CD14-positive monocyte (primary cell): ENCODE measurements around the gene ITGAV. TPM values are rescaled to one million over a fixed set of nuclear protein-coding genes. Genes with fewer than 3 reads are reported as not detected.
A peak's percentile ranks its signal among the peaks of the same experiment; 100 is the strongest.

Source experiments
- DNase-seq, 3 donors: peaks; one replicate each; pipeline ENCODE4 v3.0.0-alpha.2; 2011 to 2022
- H2AFZ ChIP-seq: 2 replicates; pipeline ENCODE4 v1.6.0; 2012; ENCODE audit warnings: mild to moderate bottlenecking, low read depth, low read length, inconsistent platforms; ENCODE audit not compliant: insufficient read depth, poor library complexity, severe bottlenecking
- H3K27ac ChIP-seq, 2 donors: 1 replicate in 1 of 2; 2 replicates in 1 of 2; pipeline ENCODE4 v1.5.1; 2012 to 2013; ENCODE audit warnings: low read length in 2 of 2, control low read depth in 1 of 2, inconsistent platforms in 1 of 2, low read depth in 1 of 2, mild to moderate bottlenecking in 1 of 2
- H3K27me3 ChIP-seq, 2 donors: one replicate each; pipeline versions ENCODE4 v1.6.0 to v1.6.1; 2011 to 2013; ENCODE audit warnings: low read length in 2 of 2; ENCODE audit not compliant: control insufficient read depth in 2 of 2, insufficient read depth in 2 of 2
- H3K36me3 ChIP-seq, 2 donors: replicated peaks in 1 of 2; 1 replicate in 1 of 2; 2 replicates in 1 of 2; pipeline versions ENCODE4 v1.5.1 to v1.6.1; 2012 to 2013; ENCODE audit warnings: low read length in 2 of 2, control low read depth in 1 of 2, inconsistent platforms in 1 of 2, mild to moderate bottlenecking in 1 of 2; ENCODE audit not compliant: insufficient read depth in 2 of 2, control insufficient read depth in 1 of 2
- H3K4me1 ChIP-seq, 2 donors: 1 replicate in 1 of 2; 2 replicates in 1 of 2; pipeline versions ENCODE4 v1.5.1 to v1.6.1; 2012 to 2013; ENCODE audit warnings: low read length in 2 of 2, control low read depth in 1 of 2, inconsistent platforms in 1 of 2, mild to moderate bottlenecking in 1 of 2, moderate library complexity in 1 of 2; ENCODE audit not compliant: insufficient read depth in 2 of 2, control insufficient read depth in 1 of 2
- H3K4me2 ChIP-seq: replicated peaks from 2 replicates; pipeline ENCODE3; 2012; ENCODE audit warnings: low read length, moderate library complexity, mild to moderate bottlenecking; ENCODE audit not compliant: poor library complexity, severe bottlenecking; ENCODE audit errors: extremely low read depth
- H3K4me3 ChIP-seq, 3 experiments: fragments of 200-600 bp in 1 of 3; sonication (generic) in 1 of 3; replicated peaks in 1 of 3; 1 replicate in 2 of 3; 2 replicates in 1 of 3; pipeline ENCODE4 v1.5.1; 2011 to 2013; ENCODE audit warnings: low read length in 3 of 3, mild to moderate bottlenecking in 3 of 3, control low read depth in 2 of 3, low read depth in 2 of 3, inconsistent platforms in 1 of 3, moderate library complexity in 1 of 3
- H3K79me2 ChIP-seq: 2 replicates; pipeline ENCODE4 v1.6.0; 2012; ENCODE audit warnings: mild to moderate bottlenecking, control low read depth, inconsistent platforms, low read length, moderate library complexity; ENCODE audit not compliant: insufficient read depth
- H3K9ac ChIP-seq: 2 replicates; pipeline ENCODE4 v1.6.0; 2017; ENCODE audit warnings: low read length, mild to moderate bottlenecking; ENCODE audit not compliant: insufficient read depth, poor library complexity, severe bottlenecking
- H3K9me3 ChIP-seq, 2 donors: replicated peaks in 1 of 2; 1 replicate in 1 of 2; 2 replicates in 1 of 2; pipeline versions ENCODE4 v1.5.1 to v1.6.1; 2012 to 2013; ENCODE audit warnings: low read length in 2 of 2, control low read depth in 1 of 2; ENCODE audit not compliant: control insufficient read depth in 1 of 2, insufficient read depth in 1 of 2
- H4K20me1 ChIP-seq: 2 replicates; pipeline ENCODE4 v1.6.0; 2012; ENCODE audit warnings: mild to moderate bottlenecking, low read length, control low read depth, moderate library complexity; ENCODE audit not compliant: insufficient read depth
- H3K27ac Mint-ChIP-seq, 7 donors: one replicate each; pipeline ENCODE4 v1.8.0; 2020; ENCODE audit warnings: mild to moderate bottlenecking in 7 of 7, mixed read lengths in 7 of 7, moderate library complexity in 6 of 7, inconsistent platforms in 2 of 7
- H3K27me3 Mint-ChIP-seq, 3 donors: one replicate each; pipeline ENCODE4 v1.8.0; 2021 to 2022; ENCODE audit warnings: low read depth in 3 of 3, mild to moderate bottlenecking in 3 of 3, mixed read lengths in 3 of 3, moderate library complexity in 3 of 3, inconsistent platforms in 1 of 3
- H3K36me3 Mint-ChIP-seq, 2 donors: one replicate each; pipeline ENCODE4 v1.8.0; 2020; ENCODE audit warnings: mixed read lengths in 2 of 2, inconsistent platforms in 1 of 2, mild to moderate bottlenecking in 1 of 2
- H3K4me1 Mint-ChIP-seq: one replicate; pipeline ENCODE4 v1.8.0; 2020; ENCODE audit warnings: mild to moderate bottlenecking, mixed read lengths
- H3K4me3 Mint-ChIP-seq, 2 donors: one replicate each; pipeline ENCODE4 v1.8.0; 2020; ENCODE audit warnings: mild to moderate bottlenecking in 2 of 2, mixed read lengths in 2 of 2, moderate library complexity in 1 of 2
- H3K9me3 Mint-ChIP-seq, 7 donors: one replicate each; pipeline ENCODE4 v1.8.0; 2020 to 2022; ENCODE audit warnings: mixed read lengths in 7 of 7, mild to moderate bottlenecking in 6 of 7, moderate library complexity in 6 of 7, inconsistent platforms in 2 of 7
- WGBS: methylation state at CpG from one replicate; pipeline ENCODE4 v1.1.5; 2013; ENCODE audit warnings: missing lambda C conversion rate; ENCODE audit not compliant: insufficient coverage; 5-methylcytosine and 5-hydroxymethylcytosine counted together
- intact Hi-C, 2 donors: fragments of 100-400 bp; cut with micrococcal nuclease; formaldehyde crosslinking; loops; one replicate each; pipeline versions ENCODE4 v1.15.0 to v1.15.1; 2023
- polyA minus RNA-seq: library from RNA; depleted of rRNA, polyadenylated mRNA; stranded (reverse); fragments of >200 nt; gene quantifications from 2 replicates; pipeline ENCODE4 v1.2.3, GENCODE V29; 2012
- polyA plus RNA-seq, 3 donors: library from polyadenylated mRNA; depleted of rRNA in 1 of 3; unstranded in 2 of 3; stranded (reverse) in 1 of 3; fragments of 300-500 nt in 2 of 3; fragments of >200 nt in 1 of 3; fragmentation: Illumina TruSeq in 2 of 3; gene quantifications; 1 replicate in 2 of 3; 2 replicates in 1 of 3; pipeline ENCODE4 v1.2.3, GENCODE V29; 2012 to 2021
- total RNA-seq, 12 experiments: library from RNA in 1 of 12; stranded (reverse) in 1 of 12; fragments of 120-200 nt in 1 of 12; gene quantifications; one replicate each; pipeline ENCODE4 v1.2.4 and lab custom pipeline; 2013 to 2026; ENCODE audit warnings: mixed read lengths in 6 of 12, inconsistent platforms in 1 of 12
- TF ChIP-seq, protein P1 (sequence below): fragments of 200-600 bp; IDR thresholded peaks from one replicate; pipeline ENCODE4 v1.8.0; 2022; ENCODE audit warnings: antibody characterized with exemption, mild to moderate bottlenecking

The ITGAV gene
- total RNA-seq (2013): 18.4 TPM
- polyA plus RNA-seq (1 to 10 TPM; 4.9 to 8.2 (median 6.0) TPM), polyA minus RNA-seq (5.4 and 8.3 TPM in 2 replicates), total RNA-seq (lab: John Stamatoyannopoulos, UW) (142 to 1,107 (median 287) reads per million in 11 experiments)

- DNase-seq: peak; percentile 86 to 90 (median 89)
- Histone ChIP-seq H3K36me3 (no peaks in the 10 kb centered on the region), H3K79me2 (peaks cover 25% of the 10 kb centered on the region), H3K27me3 (no peaks in the 10 kb centered on the region), H3K4me2 (peak within 1 kb of the TSS; percentile 87), H3K9ac (peak within 1 kb of the TSS; percentile 81), H3K4me1 (peaks cover 18 to 27% of the 10 kb centered on the region in 2 donors), H4K20me1 (no peaks in the 10 kb centered on the region), H3K9me3 (no peaks in the 10 kb centered on the region), H3K27ac (peak within 1 kb of the TSS; percentile 80 to 90), H3K4me3 (peak within 1 kb of the TSS; percentile 82 to 97 (median 92)), H2AFZ (peak within 1 kb of the TSS; percentile 90)
- Mint-ChIP-seq H3K27me3 (peaks cover 2 to 7% (median 6%) of the 10 kb centered on the region in 3 donors), H3K4me1 (peaks cover 24% of the 10 kb centered on the region), H3K27ac (peak within 1 kb of the TSS; percentile 78 to 91 (median 84)), H3K36me3 (peaks cover 0 to 8% of the 10 kb centered on the region in 2 donors), H3K9me3 (peaks cover 0 to 3% (median 0%) of the 10 kb centered on the region in 7 donors), H3K4me3 (peak within 1 kb of the TSS; percentile 90 to 94)
- TF ChIP-seq, protein P1, sequence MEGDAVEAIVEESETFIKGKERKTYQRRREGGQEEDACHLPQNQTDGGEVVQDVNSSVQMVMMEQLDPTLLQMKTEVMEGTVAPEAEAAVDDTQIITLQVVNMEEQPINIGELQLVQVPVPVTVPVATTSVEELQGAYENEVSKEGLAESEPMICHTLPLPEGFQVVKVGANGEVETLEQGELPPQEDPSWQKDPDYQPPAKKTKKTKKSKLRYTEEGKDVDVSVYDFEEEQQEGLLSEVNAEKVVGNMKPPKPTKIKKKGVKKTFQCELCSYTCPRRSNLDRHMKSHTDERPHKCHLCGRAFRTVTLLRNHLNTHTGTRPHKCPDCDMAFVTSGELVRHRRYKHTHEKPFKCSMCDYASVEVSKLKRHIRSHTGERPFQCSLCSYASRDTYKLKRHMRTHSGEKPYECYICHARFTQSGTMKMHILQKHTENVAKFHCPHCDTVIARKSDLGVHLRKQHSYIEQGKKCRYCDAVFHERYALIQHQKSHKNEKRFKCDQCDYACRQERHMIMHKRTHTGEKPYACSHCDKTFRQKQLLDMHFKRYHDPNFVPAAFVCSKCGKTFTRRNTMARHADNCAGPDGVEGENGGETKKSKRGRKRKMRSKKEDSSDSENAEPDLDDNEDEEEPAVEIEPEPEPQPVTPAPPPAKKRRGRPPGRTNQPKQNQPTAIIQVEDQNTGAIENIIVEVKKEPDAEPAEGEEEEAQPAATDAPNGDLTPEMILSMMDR: no peak
- under 1% methylated on average over 71 of the region's 71 CpGs for WGBS
- intact Hi-C loops: loop anchor here (10.0 kb wide), 2 partner anchors 85 to 105 kb away; partner anchors contain the start of gene ZC3H15 (in 1 of the 2)
These were observed at the start of gene ITGAV for GRCh38 chr2:186589612-186590349. TSS of gene ITGAV (plus strand) at chr2:186590056. CDS start at chr2:186590339, 283 bp downstream.

- Histone ChIP-seq H3K27ac (no peak overlapping the region), H3K9me3 (no peaks in the 10 kb centered on the region), H3K4me1 (no peaks in the 10 kb centered on the region), H3K79me2 (no peaks in the 10 kb centered on the region), H3K9ac (no peak overlapping the region), H3K4me3 (no peak overlapping the region), H4K20me1 (no peaks in the 10 kb centered on the region), H3K27me3 (no peaks in the 10 kb centered on the region), H2AFZ (no peak overlapping the region), H3K36me3 (no peaks in the 10 kb centered on the region), H3K4me2 (no peak overlapping the region)
- H3K9me3 Mint-ChIP-seq: peaks cover 0 to 4% (median 3%) of the 10 kb centered on the region in 7 donors
- WGBS: 100% methylated on average over 2 of the region's 4 CpGs
- no peak for DNase-seq
- no peaks in the 10 kb centered on the region for H3K36me3 Mint-ChIP-seq
- TF ChIP-seq, protein P1: no peak
- no peak overlapping the region for H3K4me3 Mint-ChIP-seq
- intact Hi-C loops: no loop called here
- H3K4me1 Mint-ChIP-seq: no peaks in the 10 kb centered on the region
- no peak overlapping the region for H3K27ac Mint-ChIP-seq
- peaks cover 0 to 2% (median 0%) of the 10 kb centered on the region in 3 donors for H3K27me3 Mint-ChIP-seq
These were observed 48.9 kb upstream of the ITGAV start for GRCh38 chr2:186540941-186541340.
